GM18909 (cell line): ENCODE data around the gene CXCL17.

ENCODE experiments used
- ATAC-seq: cut with Tn5 transposase; IDR thresholded peaks from one replicate; pipeline ENCODE4 v1.9.1; 2021; ENCODE audit warnings: mild to moderate bottlenecking; ENCODE audit not compliant: unreplicated experiment, poor library complexity

CXCL17 gene

DNA sequence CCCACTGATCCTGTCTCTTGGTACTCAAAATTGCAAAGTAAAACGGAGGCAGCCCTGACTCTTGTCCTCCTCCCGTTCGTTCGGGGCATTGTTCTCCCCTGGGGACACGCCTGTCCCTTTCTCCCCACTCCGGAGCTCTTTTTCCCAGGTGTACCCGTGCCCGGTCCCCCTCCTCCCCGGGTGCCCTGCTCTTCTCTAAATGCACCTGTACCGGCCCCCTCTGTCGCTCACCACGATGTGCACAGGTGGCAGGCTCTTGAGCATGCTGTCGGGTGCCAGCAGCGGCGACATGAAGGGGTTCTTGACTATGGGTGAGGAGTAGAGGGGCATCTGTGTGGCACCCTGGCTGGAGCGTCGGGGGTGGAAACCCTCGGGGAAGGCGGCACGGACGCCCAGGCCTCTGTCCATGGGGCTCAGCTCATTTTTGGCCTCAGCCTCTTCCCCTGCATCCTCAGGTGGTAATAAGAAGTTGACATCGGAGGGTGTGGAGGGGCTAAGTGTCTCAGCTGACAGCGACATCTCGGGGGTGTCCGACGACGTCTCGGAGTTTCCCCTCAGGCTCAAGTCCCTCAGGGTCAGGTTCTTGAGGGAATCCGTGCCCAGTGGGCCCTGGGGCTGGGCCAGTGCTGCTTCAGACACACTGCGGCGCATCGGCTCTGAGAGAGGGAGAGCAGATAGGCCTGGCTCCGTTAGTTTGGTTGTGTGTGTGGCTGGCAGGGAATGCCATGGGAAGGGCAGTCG lies 40.2 kb downstream of the CXCL17 start:
- ATAC-seq = no peak

DNA sequence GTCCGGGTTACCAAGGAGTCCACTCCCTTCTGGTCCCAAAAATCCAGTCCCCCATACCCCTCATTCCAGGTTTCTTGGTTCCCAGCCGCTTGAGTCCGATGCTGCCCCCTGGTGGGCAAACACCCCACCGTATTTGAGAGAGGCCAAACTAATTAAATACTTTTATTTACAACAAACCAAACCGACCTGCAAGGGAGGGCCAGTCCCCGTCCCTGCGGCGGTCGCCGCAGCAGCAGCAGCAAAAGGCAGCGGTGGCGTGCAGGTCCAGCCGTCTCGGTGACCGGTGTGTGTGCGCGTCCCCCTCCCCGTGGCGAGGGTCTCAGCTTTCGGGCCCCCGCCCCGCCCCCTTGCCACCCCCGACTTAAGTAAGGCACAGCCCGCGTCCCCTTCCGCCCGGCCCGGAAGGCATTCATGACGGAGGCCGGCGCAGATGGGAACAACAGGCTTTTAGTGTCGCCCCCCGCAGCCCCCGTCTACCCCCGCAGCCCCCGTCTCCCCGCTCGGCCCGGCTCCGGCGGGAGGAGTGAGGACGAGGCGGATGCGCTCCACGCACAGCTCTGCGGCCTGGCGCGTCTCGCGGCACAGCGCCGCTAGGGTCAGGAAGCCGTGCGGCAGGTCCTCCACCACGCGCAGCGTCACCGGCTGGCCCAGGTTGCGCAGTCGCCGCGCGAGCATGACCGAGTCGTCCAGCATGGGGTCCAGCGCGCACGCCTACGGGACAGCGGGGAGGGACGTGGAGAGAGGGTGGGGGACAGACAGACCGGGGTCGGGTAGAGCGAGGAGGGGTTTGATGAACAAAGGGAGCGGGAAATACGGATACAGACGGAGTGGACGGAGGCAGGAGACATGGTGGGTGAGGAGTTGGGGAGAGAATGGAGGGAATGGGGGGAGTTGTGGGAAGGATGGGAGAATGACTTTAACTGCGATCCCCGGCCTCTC lies 41.1 kb downstream of the CXCL17 start:
- ATAC-seq = no peak

GRCh38 chr19:42400404-42400803 lies 42.3 kb downstream of the CXCL17 start:
- no peak for ATAC-seq

- no peak for ATAC-seq
Measured at GRCh38 chr19:42397263-42398166, 45.2 kb downstream of the CXCL17 start.

DNA sequence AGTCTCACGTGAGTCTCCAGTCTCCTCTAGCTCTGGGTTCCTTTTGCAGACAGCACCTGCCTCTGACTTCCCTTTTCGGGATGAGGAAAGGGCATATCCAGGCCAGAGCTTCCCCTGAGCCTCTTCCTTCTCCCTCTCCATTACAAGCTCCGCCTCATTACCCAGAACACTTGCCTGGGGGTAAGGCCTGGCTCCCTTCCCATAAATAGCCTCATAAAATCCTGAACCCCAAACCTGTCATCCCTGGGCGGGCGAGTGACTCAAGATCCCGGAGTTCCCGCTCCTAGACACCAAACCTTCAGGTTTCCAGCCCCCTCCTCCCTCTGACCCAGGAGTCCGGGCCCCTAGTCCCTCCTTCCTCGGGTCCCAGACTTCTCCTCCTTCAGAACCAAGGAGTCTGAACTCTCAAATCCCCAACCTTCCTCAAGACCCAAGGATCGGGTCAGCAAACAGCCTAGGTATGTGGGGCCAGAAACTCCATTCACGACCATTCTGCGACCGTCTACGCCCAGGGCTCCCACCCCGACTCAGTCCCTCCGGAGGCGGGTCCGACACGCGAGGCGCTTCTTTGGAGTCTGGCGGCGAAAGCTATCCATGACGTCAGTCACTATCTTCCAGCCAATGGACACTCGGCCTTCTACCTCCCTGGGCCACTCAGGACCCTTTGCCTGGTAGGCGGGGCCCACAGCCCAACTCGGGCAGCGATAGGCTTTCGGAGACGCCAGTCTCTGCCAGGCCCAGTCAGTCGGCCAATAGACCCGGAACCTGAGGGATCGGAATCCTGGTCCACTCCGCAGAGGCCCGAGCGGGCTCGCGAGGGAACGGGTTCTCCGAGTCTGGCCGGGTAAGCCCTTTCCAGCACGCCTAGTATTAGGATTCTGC lies 46.1 kb downstream of the CXCL17 start:
- peak; percentile 96 for ATAC-seq

DNA sequence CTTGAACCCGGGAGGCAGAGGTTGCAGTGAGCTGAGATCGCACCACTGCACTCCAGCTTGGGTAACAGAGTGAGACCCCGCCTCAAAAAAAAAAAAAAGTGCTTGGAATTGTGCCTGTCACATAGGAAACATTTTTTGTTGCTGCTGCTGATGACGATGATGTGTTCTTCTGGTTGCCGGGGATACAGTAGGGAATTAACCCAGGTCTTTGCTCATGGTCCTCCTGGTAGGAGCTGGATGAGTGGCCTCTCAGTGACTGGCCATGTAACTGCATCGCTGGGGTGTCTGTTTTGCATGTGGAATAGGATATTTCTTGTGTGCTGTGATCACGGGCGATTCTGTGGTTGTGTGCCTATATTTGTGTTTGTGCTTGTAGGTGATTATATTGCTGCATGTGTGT lies 48.0 kb downstream of the CXCL17 start:
- ATAC-seq = no peak

- ATAC-seq = no peak
Measured at GRCh38 chr19:42392165-42392564, 50.6 kb downstream of the CXCL17 start.

DNA sequence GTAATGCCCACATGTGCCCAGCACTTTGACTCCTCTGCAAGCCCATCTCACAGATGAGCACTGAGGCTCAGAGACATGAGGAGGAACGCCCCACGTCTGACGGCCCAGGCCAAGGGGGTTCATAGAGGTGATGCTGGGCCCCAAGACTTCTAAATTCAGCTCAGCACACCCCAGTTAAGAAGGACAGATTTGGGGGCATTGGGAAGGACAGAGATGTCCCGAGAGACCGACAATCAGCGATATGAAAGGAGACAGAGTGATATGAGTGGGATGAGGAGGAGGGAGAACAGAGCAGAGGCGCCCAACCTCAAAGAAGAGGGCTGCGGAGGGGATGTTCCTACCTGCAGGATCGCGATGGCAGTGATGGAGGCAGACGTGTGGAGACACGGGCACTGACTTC lies 52.8 kb downstream of the CXCL17 start, which contains the start of gene CNFN:
CNFN (minus strand) TSS at position 399 of the 400 bp plus-strand sequence. CDS start 1,260 bp downstream, outside the sequence.
- ATAC-seq = no peak

DNA sequence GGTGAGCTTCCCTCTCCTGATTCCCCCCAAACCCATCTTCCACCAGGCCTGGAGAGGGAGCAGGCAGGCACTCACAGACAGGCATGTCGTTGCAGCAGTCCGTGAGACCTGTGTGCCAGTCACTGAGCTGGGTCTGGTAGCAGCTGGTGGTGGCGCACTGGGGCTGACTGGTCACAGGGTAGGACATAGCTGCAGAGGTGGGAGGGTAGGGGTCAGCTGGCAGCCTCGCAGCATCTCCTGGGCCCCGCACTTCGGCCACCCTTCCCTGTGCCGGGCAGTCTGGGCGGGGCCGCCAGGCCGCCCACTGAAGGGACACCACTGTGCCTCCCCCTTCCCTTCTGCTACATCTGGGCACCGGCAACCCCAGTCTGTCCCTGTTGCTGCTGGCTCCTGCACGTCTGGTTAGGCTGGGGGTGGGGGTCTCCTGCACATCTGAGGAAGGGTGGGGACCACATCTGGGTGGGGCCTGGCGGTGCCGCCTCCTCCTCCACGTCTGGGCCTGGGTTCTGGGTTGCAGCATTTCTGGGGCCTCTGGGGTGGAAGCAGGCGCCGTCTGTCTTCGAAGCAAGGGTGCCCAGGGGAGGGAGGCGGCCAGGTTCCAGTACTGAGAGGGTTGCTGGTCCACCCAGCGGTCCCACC lies 53.8 kb downstream of the CXCL17 start:
- no peak for ATAC-seq

DNA sequence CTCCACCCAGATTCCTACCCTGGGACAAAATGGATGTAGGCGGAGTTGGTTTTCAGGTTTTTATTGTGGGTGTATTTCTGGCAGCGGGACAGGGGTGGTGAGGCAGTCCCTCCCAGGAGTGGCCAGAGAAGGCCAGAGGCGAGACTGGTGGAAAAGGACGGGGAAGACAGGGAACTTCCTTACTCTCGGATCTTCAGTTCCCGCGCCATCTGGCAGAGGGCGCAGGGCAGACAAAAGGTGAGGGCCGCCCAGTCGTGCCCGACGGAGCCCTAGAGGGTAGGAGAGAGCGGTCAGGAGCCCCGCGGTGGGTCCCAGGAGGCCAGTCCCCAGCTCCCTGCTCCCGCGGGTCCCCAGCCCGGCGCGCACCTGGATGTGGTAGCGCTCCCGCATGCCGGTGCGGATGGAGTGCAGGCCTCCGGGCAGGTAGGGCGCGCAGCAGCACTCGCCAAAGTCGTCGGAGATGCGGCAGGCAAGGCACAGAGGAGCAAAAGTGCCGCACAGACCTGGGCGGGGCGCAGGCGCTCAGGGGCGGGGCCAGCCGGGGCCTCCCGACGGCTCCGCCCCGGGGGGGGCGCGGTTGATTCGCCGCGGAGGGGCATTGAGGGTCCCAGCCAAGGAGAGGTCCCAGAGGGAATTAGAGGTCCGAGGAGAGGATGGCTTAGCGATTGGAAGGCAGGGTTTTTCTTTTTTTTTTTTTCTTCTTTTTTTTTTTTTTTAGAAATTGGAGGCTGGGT lies 55.6 kb downstream of the CXCL17 start:
- ATAC-seq = no peak

GRCh38 chr19:42380155-42380554 lies 62.6 kb downstream of the CXCL17 start:
- ATAC-seq = no peak
